Endothelial cell of umbilical vein (primary cell): ENCODE measurements around the gene CCNH.

ENCODE experiments used
- EZH2 ChIP-seq: IDR thresholded peaks from 2 replicates; pipeline ENCODE4 v1.6.1; 2012; ENCODE audit warnings: borderline replicate concordance, low read depth, mild to moderate bottlenecking, moderate library complexity, low read length, inconsistent platforms; ENCODE audit not compliant: severe bottlenecking
- MYC ChIP-seq: IDR thresholded peaks from one replicate; pipeline ENCODE4 v1.6.1; 2011; ENCODE audit warnings: mild to moderate bottlenecking, low read depth, low read length
- POLR2A ChIP-seq: IDR thresholded peaks from 2 replicates; pipeline ENCODE4 v1.6.1; 2012; ENCODE audit warnings: low read depth, mild to moderate bottlenecking, control low read depth, low read length
- POLR2AphosphoS5 ChIP-seq: IDR thresholded peaks from 2 replicates; pipeline ENCODE4 v1.6.1; 2012; ENCODE audit warnings: low read depth, mild to moderate bottlenecking, control low read depth, low read length, moderate library complexity; ENCODE audit not compliant: insufficient read depth
- TF ChIP-seq, protein P1 (sequence below), 2 donors: IDR thresholded peaks; 1 replicate in 1 of 2; 2 replicates in 1 of 2; pipeline ENCODE4 v1.5.1; 2011; ENCODE audit warnings: low read length in 2 of 2, mild to moderate bottlenecking in 2 of 2, moderate library complexity in 2 of 2, control low read depth in 1 of 2, inconsistent platforms in 1 of 2, low read depth in 1 of 2; ENCODE audit not compliant: insufficient read depth in 1 of 2; ENCODE audit errors: extremely low read depth in 1 of 2

DNA sequence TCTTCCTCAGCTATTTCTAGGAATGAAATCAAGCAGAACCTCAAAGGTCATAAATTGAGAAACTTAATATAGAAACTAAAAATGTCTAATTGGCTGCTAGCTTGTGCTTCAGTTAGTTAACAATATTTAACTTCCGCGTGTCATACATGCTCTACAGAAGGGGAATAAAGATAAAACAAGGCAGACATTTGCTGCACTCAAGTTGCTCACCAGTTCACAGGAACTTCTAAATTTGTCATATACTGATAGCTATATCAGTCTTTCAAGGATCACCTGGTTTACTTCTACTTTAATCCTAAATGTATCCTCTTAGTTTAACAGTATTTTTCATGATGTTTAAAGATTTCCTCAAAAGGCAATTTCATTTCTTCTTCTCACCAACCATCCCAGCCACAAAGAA lies 8.4 kb downstream of the CCNH start:
- TF ChIP-seq, protein P1, sequence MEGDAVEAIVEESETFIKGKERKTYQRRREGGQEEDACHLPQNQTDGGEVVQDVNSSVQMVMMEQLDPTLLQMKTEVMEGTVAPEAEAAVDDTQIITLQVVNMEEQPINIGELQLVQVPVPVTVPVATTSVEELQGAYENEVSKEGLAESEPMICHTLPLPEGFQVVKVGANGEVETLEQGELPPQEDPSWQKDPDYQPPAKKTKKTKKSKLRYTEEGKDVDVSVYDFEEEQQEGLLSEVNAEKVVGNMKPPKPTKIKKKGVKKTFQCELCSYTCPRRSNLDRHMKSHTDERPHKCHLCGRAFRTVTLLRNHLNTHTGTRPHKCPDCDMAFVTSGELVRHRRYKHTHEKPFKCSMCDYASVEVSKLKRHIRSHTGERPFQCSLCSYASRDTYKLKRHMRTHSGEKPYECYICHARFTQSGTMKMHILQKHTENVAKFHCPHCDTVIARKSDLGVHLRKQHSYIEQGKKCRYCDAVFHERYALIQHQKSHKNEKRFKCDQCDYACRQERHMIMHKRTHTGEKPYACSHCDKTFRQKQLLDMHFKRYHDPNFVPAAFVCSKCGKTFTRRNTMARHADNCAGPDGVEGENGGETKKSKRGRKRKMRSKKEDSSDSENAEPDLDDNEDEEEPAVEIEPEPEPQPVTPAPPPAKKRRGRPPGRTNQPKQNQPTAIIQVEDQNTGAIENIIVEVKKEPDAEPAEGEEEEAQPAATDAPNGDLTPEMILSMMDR (IDR thresholded peaks at IDR 0.05; ENCODE audit: extremely low read depth in 1 of 2, insufficient read depth in 1 of 2, low read depth in 1 of 2, low read length in 2 of 2) = no peak
- TF ChIP-seq POLR2A (no peak), EZH2 (no peak), POLR2AphosphoS5 (no peak), MYC (no peak)
